GM18499 (cell line): ENCODE measurements around the gene PRSS50.

ENCODE experiments used
- ATAC-seq: cut with Tn5 transposase; IDR thresholded peaks from one replicate; pipeline ENCODE4 v1.9.1; 2021; ENCODE audit warnings: moderate number of reproducible peaks; ENCODE audit not compliant: insufficient read depth, unreplicated experiment

PRSS50 gene

DNA sequence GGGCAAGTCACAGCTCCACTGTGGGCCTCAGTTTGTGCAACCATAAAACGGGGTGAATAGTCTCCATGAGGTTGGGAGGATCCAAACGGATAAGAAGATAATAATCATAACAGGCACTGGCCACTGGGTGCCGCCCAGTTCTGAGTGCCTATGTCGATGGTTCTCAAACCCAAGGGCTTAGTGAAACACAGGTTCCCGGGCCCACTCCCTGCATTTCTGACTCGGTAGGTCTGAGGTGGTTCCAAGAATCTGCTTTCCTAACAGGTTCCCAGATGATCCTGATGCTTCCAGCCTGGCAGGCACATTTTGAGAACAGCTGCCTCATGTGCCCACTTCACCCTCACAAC lies 45.3 kb downstream of the PRSS50 start:
- ATAC-seq = no peak

DNA sequence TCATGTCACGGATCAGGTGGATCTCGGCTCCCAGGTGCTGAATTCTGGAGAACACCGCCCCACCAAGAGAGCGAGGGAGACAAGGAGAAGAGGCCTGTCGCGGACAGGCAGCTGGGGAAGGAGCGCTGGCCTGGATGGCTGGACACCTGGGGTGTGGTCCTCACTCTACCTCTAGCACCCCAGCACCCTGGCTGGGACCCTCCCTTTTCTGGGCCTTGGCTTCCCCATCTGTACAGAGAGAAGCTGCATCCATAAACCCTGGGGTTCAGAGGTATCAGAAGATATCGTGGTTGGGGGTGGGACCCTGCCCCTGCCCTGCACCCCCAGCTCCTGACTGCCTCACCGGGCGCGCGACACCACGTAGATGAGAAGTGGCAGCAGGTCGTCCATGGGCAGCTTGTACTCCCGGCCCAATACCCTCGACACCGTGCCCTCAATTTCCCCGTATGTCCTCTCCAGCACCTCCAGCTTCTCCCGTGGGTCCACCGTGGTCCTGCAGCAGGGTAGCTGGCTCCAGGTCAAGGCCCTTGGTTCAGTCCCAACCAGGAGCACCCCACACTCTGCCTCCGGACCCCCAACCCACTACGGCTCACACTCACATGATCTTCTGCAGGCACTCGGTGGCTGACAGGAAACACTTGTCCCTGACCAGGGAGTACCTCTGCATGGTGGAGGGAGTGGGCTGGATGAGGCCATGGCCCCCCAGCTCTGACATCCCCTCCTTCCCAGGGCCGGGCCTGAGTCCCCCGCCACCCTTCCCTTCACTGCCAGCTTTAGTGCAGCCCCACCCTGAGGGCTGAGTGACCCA lies 45.9 kb downstream of the PRSS50 start:
- no peak for ATAC-seq

DNA sequence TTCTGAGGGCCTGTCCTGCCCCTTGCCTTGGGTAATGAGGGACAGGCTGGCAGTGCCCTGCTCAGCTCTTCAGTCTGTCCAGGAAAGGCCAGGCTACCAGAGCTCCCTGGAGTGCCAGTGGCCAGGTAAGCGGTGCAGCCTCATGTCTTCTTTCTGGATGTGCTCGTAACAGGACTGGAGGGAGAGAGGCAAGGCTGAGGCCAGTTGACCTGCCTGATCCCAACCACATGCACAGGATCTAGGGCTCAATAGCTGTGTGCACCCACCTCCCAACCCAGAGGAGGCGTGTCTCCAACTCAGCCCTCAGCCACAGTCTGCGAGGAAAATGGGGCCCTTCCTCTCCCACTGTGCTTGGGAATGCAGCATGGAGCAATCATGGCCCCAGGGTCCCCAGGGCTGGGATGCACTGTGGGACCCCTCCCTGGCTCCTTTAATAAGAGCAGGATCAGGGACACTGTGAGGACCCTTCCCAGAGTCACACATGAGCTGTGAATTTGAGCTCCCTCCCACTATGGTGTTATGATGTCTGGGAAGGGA lies 46.7 kb downstream of the PRSS50 start:
- ATAC-seq = no peak

DNA sequence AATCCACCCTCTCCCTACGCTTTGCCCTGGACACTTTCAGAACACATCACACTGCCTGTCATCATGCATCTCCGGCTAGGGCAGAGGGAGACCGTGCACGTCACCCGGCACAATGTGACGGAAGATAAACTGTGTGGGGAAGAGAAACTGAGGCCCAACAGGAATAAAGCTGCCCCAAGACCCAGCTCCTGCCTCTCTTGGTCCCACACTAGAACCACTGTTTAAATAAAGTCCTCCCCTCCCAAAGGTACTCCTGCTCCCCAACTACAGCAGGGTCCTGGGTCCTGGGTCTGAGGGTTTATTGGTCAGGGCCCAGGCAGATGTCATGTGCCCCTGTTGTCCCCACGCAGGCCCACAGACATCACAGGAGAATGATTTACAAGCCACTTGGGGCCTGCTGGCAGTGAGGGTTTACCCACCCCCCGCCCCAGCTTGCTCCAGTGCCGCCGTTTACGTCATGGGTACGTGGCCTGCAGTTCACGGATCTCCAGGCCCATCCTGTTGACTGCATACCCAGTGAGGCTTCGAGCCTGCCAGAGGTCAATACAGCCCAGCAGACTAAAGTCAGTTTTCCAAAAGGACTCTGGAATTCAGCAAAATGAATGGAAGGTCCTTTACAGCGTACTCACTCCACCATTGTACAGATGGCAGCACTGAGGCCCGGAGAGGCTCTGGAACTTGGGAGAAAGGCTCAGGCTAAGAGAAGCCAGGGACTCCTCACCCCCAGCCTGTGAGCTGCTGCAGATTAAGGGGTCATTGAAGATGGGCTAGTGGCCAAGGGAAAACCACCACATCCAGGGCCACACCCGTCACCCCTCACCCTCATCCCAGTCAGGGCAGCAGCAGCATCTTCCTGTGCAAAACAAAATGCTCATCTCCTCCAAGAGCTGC lies 47.4 kb downstream of the PRSS50 start:
- ATAC-seq = no peak

GRCh38 chr3:46669191-46669999 lies 48.3 kb downstream of the PRSS50 start:
- ATAC-seq = no peak

DNA sequence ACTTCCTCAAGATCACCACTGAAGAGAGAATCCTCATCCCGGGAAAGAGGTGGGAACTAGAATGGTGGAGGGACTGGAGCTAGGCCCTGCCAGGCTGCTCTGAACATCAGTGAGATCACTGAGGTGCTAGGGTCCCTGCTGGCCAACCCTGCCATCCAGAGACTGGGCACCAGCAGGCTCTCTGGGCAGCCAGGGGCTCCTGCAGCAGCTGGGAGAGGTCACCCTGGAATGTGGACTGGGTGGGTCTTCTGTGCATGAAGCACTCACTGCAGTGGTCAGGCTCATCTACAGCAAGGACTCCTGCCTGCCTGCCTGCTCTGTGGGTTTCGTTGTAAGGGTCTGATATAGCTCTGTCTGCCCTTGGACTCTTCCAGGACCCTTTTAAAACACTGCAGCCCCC lies 49.1 kb downstream of the PRSS50 start:
- no peak for ATAC-seq

- no peak for ATAC-seq
These were observed 49.6 kb downstream of the PRSS50 start for GRCh38 chr3:46668116-46668515.

DNA sequence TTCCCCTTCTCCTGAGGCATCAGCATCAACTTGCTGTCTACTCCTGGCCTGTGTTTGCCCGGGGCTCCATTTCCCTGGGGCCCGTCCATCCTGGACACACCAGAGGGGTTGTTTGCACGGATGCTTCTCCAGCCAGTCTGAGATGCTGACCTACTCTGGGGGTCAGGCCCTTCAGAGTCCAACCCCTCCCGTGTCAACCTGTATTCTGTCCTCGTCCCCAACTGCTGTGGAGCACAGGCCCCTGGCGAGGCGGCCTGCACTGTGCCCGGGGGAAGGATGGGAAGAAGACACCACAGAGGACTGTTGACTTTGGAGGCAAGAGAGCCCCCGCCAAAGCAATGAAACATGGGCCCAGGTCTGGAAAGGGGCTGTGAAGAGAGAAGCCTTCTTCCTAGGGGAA lies 50.0 kb downstream of the PRSS50 start:
- no peak for ATAC-seq

DNA sequence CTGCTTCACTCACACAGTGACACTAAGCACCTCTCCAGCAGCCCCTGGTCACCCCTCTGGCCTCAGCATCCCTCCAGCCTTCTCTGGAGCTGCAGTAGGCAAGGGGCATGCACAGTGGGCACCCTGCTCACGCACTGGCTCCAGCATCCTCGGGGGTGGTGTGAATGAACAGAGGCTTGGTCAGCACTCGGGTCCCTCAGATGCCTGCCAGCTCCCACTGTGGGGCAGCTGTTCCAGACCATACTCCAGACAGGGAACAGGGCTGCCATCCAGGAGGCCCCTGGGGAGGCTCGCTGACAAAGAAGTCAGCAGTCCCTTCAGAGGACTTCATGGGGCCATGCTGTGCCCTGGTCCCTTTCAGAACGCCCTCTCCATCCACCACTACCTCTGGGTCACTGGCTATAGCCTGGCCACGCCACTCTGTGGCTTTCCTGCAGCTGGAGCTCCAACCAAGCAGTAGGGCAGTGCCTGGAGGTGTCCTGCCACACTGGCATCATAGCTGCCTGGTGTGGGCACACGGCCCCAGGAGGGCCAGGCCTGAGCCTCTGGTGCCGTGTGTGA lies 50.5 kb downstream of the PRSS50 start:
- ATAC-seq = no peak

GRCh38 chr3:46666453-46666845 lies 51.2 kb downstream of the PRSS50 start:
- no peak for ATAC-seq

DNA sequence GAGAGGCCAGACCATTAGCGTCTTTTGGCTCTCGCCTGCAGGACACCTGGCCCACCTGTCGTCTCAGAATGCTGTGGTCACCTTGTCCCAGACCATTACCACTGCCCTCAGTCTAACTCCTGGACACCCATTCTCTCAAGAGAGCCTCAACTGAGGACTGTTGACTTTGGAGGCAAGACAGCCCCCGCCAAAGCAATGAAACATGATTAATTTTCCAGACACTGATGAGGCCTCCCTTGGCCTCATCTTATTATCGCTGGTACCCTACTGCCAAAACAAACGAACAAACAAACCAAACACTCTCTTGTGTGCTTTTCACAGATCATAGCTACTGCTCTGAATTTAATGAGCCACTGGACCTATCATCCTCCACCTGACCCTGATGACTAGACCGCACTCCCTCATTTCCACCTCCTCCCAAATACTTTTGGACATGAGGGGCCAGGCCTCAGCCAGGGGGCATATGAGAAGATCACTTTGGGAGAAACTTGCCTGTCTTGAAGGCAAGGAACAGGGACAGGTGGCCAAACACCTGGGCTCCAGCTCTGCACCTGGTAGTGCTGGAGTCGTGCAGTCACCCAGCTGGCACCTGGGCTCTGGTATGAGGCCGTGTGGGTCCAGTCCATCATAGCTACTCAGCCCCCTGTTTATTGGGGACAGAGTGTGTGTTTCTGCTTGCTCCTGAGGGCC lies 51.8 kb downstream of the PRSS50 start:
- no peak for ATAC-seq

DNA sequence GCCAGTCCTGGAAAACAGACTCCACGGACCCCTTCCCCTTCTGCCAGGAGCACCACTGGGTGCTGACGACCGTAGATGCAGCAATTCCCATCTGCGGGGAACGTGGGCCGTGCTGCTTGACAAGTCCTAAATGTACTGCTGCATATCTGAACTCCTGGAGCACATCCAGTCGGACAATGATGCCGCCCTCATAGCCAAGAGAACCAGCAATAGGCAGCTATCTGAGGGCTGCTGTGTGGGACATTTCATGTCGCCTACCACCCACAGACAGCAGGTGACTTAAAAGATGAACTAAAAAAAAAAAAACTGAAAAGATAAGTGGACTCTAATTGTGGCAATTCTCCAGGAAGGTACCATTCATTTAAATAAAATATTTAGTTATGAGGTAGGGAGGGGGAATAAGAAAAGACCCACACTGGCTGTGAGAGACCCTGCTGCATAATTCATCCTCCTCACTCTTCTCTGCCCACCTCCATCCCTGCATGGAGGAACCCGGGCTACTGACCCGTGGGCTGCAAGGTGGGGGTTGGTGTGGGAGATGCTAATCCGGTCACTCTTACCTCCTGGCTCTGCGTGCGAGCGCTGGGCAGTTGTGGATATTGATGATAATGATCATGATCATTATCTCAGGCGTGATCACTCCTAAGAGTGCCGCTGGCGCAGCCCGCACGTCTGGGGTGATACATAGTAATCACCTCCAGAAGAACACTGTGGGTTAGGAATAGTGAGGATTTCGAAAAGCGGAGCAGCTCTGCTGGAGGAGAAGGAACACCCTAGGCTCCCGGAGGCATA lies 52.5 kb downstream of the PRSS50 start:
- no peak for ATAC-seq

- ATAC-seq = no peak
These were observed 53.3 kb downstream of the PRSS50 start for GRCh38 chr3:46664188-46664970.

DNA sequence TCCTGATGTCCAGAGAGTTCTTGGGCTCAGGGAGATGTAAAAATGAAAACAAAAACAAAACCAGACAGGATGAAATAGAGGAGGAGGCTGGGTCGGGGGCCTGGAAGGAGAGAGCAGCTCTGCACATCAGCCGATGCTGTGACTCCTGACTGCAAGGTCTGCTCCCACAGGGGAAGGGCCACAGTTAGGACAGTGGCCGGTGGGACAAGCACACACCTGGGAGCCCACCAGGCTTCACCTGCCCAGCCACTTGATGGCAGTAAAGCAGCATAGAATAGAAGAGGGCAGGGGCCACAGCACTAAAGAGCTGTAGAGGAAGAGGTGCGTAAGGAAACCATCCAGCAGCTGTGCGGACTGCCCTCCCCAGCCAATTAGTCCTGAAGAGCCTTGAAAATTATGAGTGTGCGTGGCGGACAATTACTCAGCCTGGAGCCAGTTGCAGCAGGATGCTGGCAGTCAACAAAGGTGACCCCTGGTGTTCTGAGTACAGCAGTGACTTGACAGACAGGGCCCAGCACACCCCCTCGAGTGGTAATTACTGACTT lies 54.0 kb downstream of the PRSS50 start:
- ATAC-seq = no peak

- no peak for ATAC-seq
These were observed 54.7 kb downstream of the PRSS50 start for GRCh38 chr3:46662771-46663551.
